K562 (cell line): Measurements from ENCODE around the gene GMDS. TPM values are rescaled to one million over a fixed set of nuclear protein-coding genes. Genes with fewer than 3 reads are reported as not detected.

Source experiments
- ATAC-seq: fragments of 200-7000 bp; cut with Tn5 transposase; 3 replicates; pipeline ENCODE4 v1.9.1; 2020; ENCODE audit warnings: moderate library complexity
- BruUV-seq: library from RNA; stranded (reverse); fragments of 400-500 nt; replicated peaks from 2 replicates; lab custom pipeline; 2021; lab: Mats Ljungman, UMichigan
- CTCF ChIA-PET: fragments of 300-600 bp; formaldehyde crosslinking; extraction: SDS; loops from one replicate; lab custom pipeline; 2021; ENCODE audit warnings: low intra/inter-chr PET ratio; lab: Yijun Ruan, JAX
- POLR2A ChIA-PET: fragments of 300-600, 350-650 bp; sonication (Branson Sonifier 250); formaldehyde crosslinking; extraction: SDS; loops from one replicate; lab custom pipeline; 2021; ENCODE audit warnings: antibody characterized with exemption, inconsistent platforms; lab: Yijun Ruan, JAX
- DNase-seq, 4 experiments: peaks; one replicate each; pipeline versions ENCODE4 v3.0.0 to v3.0.0-alpha.2; 2011 to 2018; ENCODE audit warnings: low spot score in 3 of 4, mixed read lengths in 3 of 4; ENCODE audit errors: extremely low read depth in 1 of 4
- FAIRE-seq: peaks from 2 replicates; lab custom pipeline; 2011; peaks lifted over from hg19 to GRCh38; lab: Jason Lieb, UNC
- H2AFZ ChIP-seq: 2 replicates; pipeline ENCODE4 v1.6.0; 2011; ENCODE audit warnings: low read depth, low read length, control low read depth, inconsistent platforms
- H3K27ac ChIP-seq: fragments of 200-600 bp; 3 replicates; pipeline ENCODE4 v1.8.0; 2011; ENCODE audit warnings: low read depth, mild to moderate bottlenecking, control low read depth, inconsistent platforms, low read length, moderate library complexity, mixed read lengths; ENCODE audit errors: extremely low read depth
- H3K27me3 ChIP-seq, 2 experiments: fragments of 300-600 bp in 1 of 2; 2 replicates in 1 of 2; 3 replicates in 1 of 2; pipeline versions ENCODE4 v1.6.0 to v1.8.0; 2011; ENCODE audit warnings: inconsistent platforms in 2 of 2, low read length in 2 of 2, mild to moderate bottlenecking in 1 of 2, mixed read lengths in 1 of 2, moderate library complexity in 1 of 2; ENCODE audit not compliant: control insufficient read depth in 2 of 2, insufficient read depth in 2 of 2
- H3K36me3 ChIP-seq: fragments of 300-600 bp; 3 replicates; pipeline ENCODE4 v1.8.0; 2011; ENCODE audit warnings: mild to moderate bottlenecking, low read length, inconsistent platforms; ENCODE audit not compliant: control insufficient read depth, insufficient read depth
- H3K4me1 ChIP-seq, 2 experiments: fragments of 200-600 bp in 1 of 2; replicated peaks in 1 of 2; 2 replicates in 1 of 2; 3 replicates in 1 of 2; pipeline versions ENCODE4 v1.5.1 to v1.8.0; 2011; ENCODE audit warnings: inconsistent platforms in 2 of 2, low read length in 2 of 2, mild to moderate bottlenecking in 1 of 2, mixed read lengths in 1 of 2, moderate library complexity in 1 of 2; ENCODE audit not compliant: control insufficient read depth in 2 of 2, insufficient read depth in 2 of 2
- H3K4me2 ChIP-seq: 2 replicates; pipeline ENCODE4 v1.6.1; 2011; ENCODE audit warnings: low read length, control low read depth, inconsistent platforms, mixed read lengths; ENCODE audit not compliant: insufficient read depth
- H3K4me3 ChIP-seq: fragments of 200-600 bp; sonication (generic), shearing (Covaris generic); 2 replicates; pipeline ENCODE4 v1.5.1; 2016; ENCODE audit warnings: control low read depth, inconsistent platforms
- H3K79me2 ChIP-seq: fragments of 200-600 bp; 3 replicates; pipeline ENCODE4 v1.8.0; 2011; ENCODE audit warnings: low read length, inconsistent platforms; ENCODE audit not compliant: control insufficient read depth, insufficient read depth
- H3K9ac ChIP-seq, 2 experiments: 2 replicates each; pipeline versions ENCODE4 v1.6.0 to v1.6.1; 2011; ENCODE audit warnings: low read depth in 2 of 2, low read length in 2 of 2, control low read depth in 1 of 2, inconsistent platforms in 1 of 2, mild to moderate bottlenecking in 1 of 2, mixed read lengths in 1 of 2; ENCODE audit not compliant: insufficient read depth in 1 of 2
- H3K9me1 ChIP-seq: one replicate; pipeline ENCODE4 v1.6.0; 2011; ENCODE audit warnings: inconsistent platforms, mild to moderate bottlenecking, low read length, moderate library complexity; ENCODE audit not compliant: control insufficient read depth, insufficient read depth
- H3K9me3 ChIP-seq: replicated peaks from 2 replicates; pipeline ENCODE4 v1.5.1; 2011; ENCODE audit warnings: low read depth, low read length, inconsistent platforms; ENCODE audit not compliant: control insufficient read depth, insufficient read depth
- H4K20me1 ChIP-seq: replicated peaks from 2 replicates; pipeline ENCODE4 v1.6.1; 2011; ENCODE audit warnings: low read length, inconsistent platforms, mixed read lengths; ENCODE audit not compliant: control insufficient read depth, insufficient read depth
- CEBPB ChIP-seq: fragments of 450-650 bp; IDR thresholded peaks from 2 replicates; pipeline ENCODE4 v1.6.1; 2016; ENCODE audit warnings: missing genetic modification characterization, missing compliant biosample characterization
- MAFG ChIP-seq: fragments of 450-650 bp; conservative IDR thresholded peaks from 2 replicates; pipeline ENCODE4 v1.6.1; 2016; ENCODE audit warnings: missing genetic modification characterization, missing compliant biosample characterization
- TSC22D4 ChIP-seq: fragments of 450-650 bp; IDR thresholded peaks from 2 replicates; pipeline ENCODE4 v1.6.1; 2016; ENCODE audit warnings: missing genetic modification characterization, missing biosample characterization, control low read depth
- ZBTB17 ChIP-seq: fragments of 450-650 bp; formaldehyde crosslinking; IDR thresholded peaks from 2 replicates; pipeline ENCODE4 v1.4.0; 2020; ENCODE audit warnings: mild to moderate bottlenecking
- ZNF780A ChIP-seq: fragments of 250-450 bp; sonication (Bioruptor Pico); IDR thresholded peaks from 2 replicates; pipeline ENCODE4 v1.5.0; 2021; ENCODE audit warnings: mild to moderate bottlenecking
- WGBS: fragments of 100-300 bp; shearing (Covaris generic); methylation state at CpG from one replicate; pipeline ENCODE4 v1.1.6; 2016; ENCODE audit warnings: low coverage, mixed read lengths; ENCODE audit not compliant: insufficient coverage; ENCODE audit errors: missing lambda C conversion rate; 5-methylcytosine and 5-hydroxymethylcytosine counted together
- in situ Hi-C: fragments of 300-500 bp; cut with MboI; formaldehyde crosslinking; loops from 4 replicates; pipeline ENCODE4 v1.15.0; 2018; ENCODE audit warnings: inconsistent platforms, mixed read lengths
- intact Hi-C: fragments of 100-400 bp; cut with micrococcal nuclease; formaldehyde crosslinking; loops from 2 replicates; pipeline ENCODE4 v1.14.2; 2022
- polyA plus RNA-seq, 8 experiments: library from polyadenylated mRNA; depleted of rRNA in 4 of 8; stranded (reverse) in 5 of 8; unstranded in 3 of 8; fragments of >200 nt; fragmentation: Nextera tagmentation in 2 of 8; fragmentation: Illumina TruSeq in 1 of 8; extraction: Ambion mirVana in 2 of 8; extraction: Trizol in 1 of 8; gene quantifications; 2 replicates each; pipeline versions ENCODE4 v1.2.1 to v1.2.3, GENCODE V29; 2011 to 2014; ENCODE audit warnings: inconsistent platforms in 1 of 8, missing spikeins in 1 of 8
- total RNA-seq, 7 experiments: library from RNA; depleted of rRNA in 6 of 7; stranded (reverse); fragments of >200 nt in 6 of 7; fragmentation: Illumina TruSeq in 2 of 7; extraction: Trizol in 2 of 7; gene quantifications; 2 replicates each; pipeline versions ENCODE4 v1.2.1 to v1.2.3, GENCODE V29; 2011 to 2021; ENCODE audit warnings: low replicate concordance in 1 of 7
- TF ChIP-seq, protein P1 (sequence below): sonication (generic); formaldehyde crosslinking; IDR thresholded peaks from 2 replicates; pipeline ENCODE4 v1.8.0; 2023; ENCODE audit warnings: mild to moderate bottlenecking, missing genetic modification reagents
- TF ChIP-seq, protein P2 (sequence below), 3 experiments: fragments of 200-800 bp in 1 of 3; fragments of 250-450 bp in 1 of 3; fragments of 450-650 bp in 1 of 3; sonication (Bioruptor Pico) in 1 of 3; sonication (Bioruptor generic) in 1 of 3; formaldehyde crosslinking in 1 of 3; IDR thresholded peaks; 2 replicates each; pipeline versions ENCODE4 v1.6.1 to v1.8.0; 2016 to 2022; ENCODE audit warnings: mild to moderate bottlenecking in 2 of 3, missing genetic modification characterization in 2 of 3, missing compliant biosample characterization in 1 of 3, moderate library complexity in 1 of 3

The GMDS gene
- total and polyA plus RNA-seq, 9 of the 15 experiments (the other 6 are each of a cell fraction or from before 2014, with no cell fraction given), result 0.48 to 31.8 (median 13.4) TPM

DNA sequence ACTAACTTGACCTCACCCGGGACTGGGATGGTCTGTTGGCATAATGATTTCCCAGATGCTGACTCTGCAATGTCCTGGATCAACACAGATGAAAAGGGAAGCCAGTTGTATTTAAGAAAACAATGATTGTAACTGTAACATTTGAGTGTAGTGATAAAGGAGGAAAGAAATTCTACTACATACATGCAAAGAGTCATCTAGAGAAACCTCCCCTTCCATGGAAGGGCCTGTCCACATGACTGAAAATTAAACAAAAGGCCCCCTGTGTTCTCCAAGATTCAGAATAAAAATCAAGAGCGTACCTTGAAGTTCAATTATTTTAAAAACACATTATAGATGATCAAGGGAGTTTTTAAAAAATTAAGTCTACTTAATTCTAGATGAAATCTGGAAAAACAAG lies 484.5 kb downstream of the GMDS start:
- H3K4me1 ChIP-seq, result no peaks in the 10 kb centered on the region
- no peak overlapping the region for H3K4me3 ChIP-seq
- H3K36me3 ChIP-seq, result no peaks in the 10 kb centered on the region
- H4K20me1 ChIP-seq, result no peaks in the 10 kb centered on the region
- no TSS peak for BruUV-seq
- 7% methylated on average over 2 of the region's 2 CpGs for WGBS
- H3K4me2 ChIP-seq, result no peak overlapping the region
- H3K27me3 ChIP-seq, result peaks cover 23 to 39% of the 10 kb centered on the region in 2 experiments; a peak in 4 of 5 replicates
- intact Hi-C loops, result no loop called here
- ATAC-seq (no peak), DNase-seq (no peak)
- H3K9me3 ChIP-seq, result no peaks in the 10 kb centered on the region
- 0 out of 2 replicates have a peak, but pooled peaks have one; percentile 7 for TF ChIP-seq MAFG
- TF ChIP-seq TSC22D4 (tag), result no peak
- TF ChIP-seq, all 486 proteins: peak for 1
- no peaks in the 10 kb centered on the region for H3K9me1 ChIP-seq
- no peak overlapping the region for H3K27ac ChIP-seq
- no peak overlapping the region for H3K9ac ChIP-seq
- FAIRE-seq, result no peak
- CTCF ChIA-PET, result no interaction called here
- POLR2A ChIA-PET, result interaction anchor here (1.5 kb wide), 1 partner anchor 10 kb away, joined by 4 read pairs; no protein-coding TSS in a partner anchor
- no peak overlapping the region for H2AFZ ChIP-seq
- in situ Hi-C loops, result no loop called here
- no peaks in the 10 kb centered on the region for H3K79me2 ChIP-seq

GRCh38 chr6:1759870-1760269 lies 485.5 kb downstream of the GMDS start:
- Histone ChIP-seq H3K9me1 (no peaks in the 10 kb centered on the region), H3K4me2 (no peak overlapping the region), H3K36me3 (no peaks in the 10 kb centered on the region), H3K27me3 (peaks cover 22 to 32% of the 10 kb centered on the region in 2 experiments; a peak in 4 of 5 replicates), H3K9ac (no peak overlapping the region), H4K20me1 (no peaks in the 10 kb centered on the region), H3K4me3 (no peak overlapping the region), H2AFZ (no peak overlapping the region), H3K79me2 (no peaks in the 10 kb centered on the region), H3K4me1 (no peaks in the 10 kb centered on the region), H3K27ac (no peak overlapping the region), H3K9me3 (no peaks in the 10 kb centered on the region)
- ChIA-PET CTCF (no interaction called here), POLR2A (interaction anchor here (0.5 kb wide), 1 partner anchor 134 kb away, joined by 4 read pairs; no protein-coding TSS in a partner anchor)
- no peak for FAIRE-seq
- in situ Hi-C loops, result no loop called here
- DNase-seq, result no peak
- intact Hi-C loops, result no loop called here
- BruUV-seq, result no TSS peak
- ATAC-seq, result no peak
- 1% methylated on average over 8 of the region's 8 CpGs for WGBS
- TF ChIP-seq CEBPB (tag) (no peak), ZBTB17 (CRISPR knock-in tag) (no peak), ZNF780A (CRISPR knock-in tag) (no peak)
- TF ChIP-seq, protein P1, sequence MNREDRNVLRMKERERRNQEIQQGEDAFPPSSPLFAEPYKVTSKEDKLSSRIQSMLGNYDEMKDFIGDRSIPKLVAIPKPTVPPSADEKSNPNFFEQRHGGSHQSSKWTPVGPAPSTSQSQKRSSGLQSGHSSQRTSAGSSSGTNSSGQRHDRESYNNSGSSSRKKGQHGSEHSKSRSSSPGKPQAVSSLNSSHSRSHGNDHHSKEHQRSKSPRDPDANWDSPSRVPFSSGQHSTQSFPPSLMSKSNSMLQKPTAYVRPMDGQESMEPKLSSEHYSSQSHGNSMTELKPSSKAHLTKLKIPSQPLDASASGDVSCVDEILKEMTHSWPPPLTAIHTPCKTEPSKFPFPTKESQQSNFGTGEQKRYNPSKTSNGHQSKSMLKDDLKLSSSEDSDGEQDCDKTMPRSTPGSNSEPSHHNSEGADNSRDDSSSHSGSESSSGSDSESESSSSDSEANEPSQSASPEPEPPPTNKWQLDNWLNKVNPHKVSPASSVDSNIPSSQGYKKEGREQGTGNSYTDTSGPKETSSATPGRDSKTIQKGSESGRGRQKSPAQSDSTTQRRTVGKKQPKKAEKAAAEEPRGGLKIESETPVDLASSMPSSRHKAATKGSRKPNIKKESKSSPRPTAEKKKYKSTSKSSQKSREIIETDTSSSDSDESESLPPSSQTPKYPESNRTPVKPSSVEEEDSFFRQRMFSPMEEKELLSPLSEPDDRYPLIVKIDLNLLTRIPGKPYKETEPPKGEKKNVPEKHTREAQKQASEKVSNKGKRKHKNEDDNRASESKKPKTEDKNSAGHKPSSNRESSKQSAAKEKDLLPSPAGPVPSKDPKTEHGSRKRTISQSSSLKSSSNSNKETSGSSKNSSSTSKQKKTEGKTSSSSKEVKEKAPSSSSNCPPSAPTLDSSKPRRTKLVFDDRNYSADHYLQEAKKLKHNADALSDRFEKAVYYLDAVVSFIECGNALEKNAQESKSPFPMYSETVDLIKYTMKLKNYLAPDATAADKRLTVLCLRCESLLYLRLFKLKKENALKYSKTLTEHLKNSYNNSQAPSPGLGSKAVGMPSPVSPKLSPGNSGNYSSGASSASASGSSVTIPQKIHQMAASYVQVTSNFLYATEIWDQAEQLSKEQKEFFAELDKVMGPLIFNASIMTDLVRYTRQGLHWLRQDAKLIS (CRISPR knock-in tag), result no peak
- TF ChIP-seq, protein P2, sequence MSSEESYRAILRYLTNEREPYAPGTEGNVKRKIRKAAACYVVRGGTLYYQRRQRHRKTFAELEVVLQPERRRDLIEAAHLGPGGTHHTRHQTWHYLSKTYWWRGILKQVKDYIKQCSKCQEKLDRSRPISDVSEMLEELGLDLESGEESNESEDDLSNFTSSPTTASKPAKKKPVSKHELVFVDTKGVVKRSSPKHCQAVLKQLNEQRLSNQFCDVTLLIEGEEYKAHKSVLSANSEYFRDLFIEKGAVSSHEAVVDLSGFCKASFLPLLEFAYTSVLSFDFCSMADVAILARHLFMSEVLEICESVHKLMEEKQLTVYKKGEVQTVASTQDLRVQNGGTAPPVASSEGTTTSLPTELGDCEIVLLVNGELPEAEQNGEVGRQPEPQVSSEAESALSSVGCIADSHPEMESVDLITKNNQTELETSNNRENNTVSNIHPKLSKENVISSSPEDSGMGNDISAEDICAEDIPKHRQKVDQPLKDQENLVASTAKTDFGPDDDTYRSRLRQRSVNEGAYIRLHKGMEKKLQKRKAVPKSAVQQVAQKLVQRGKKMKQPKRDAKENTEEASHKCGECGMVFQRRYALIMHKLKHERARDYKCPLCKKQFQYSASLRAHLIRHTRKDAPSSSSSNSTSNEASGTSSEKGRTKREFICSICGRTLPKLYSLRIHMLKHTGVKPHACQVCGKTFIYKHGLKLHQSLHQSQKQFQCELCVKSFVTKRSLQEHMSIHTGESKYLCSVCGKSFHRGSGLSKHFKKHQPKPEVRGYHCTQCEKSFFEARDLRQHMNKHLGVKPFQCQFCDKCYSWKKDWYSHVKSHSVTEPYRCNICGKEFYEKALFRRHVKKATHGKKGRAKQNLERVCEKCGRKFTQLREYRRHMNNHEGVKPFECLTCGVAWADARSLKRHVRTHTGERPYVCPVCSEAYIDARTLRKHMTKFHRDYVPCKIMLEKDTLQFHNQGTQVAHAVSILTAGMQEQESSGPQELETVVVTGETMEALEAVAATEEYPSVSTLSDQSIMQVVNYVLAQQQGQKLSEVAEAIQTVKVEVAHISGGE (CRISPR knock-in tag; IDR thresholded peaks at IDR 0.05), result no peak
